NB4 (cell line): ENCODE results near the gene MVP.
A peak's percentile ranks its signal among the peaks of the same experiment; 100 is the strongest.

Source experiments
- DNase-seq: peaks from one replicate; pipeline ENCODE4 v3.0.0; 2010; ENCODE audit warnings: low read depth
- H3K4me3 ChIP-seq: one replicate; pipeline ENCODE4 v1.5.1; 2011; ENCODE audit warnings: mild to moderate bottlenecking, low read depth, low read length, moderate library complexity
- MAX ChIP-seq: IDR thresholded peaks from 2 replicates; pipeline ENCODE4 v1.6.1; 2011; ENCODE audit warnings: low read depth, low read length
- MYC ChIP-seq: IDR thresholded peaks from 2 replicates; pipeline ENCODE4 v1.6.1; 2011; ENCODE audit warnings: low read depth, low read length
- POLR2A ChIP-seq: IDR thresholded peaks from 2 replicates; pipeline ENCODE4 v1.6.1; 2011; ENCODE audit warnings: mild to moderate bottlenecking; ENCODE audit not compliant: insufficient read length; ENCODE audit errors: extremely low read depth
- TF ChIP-seq, protein P1 (sequence below): IDR thresholded peaks from one replicate; pipeline ENCODE4 v1.5.1; 2012; ENCODE audit warnings: low read depth, low read length

Gene MVP

DNA sequence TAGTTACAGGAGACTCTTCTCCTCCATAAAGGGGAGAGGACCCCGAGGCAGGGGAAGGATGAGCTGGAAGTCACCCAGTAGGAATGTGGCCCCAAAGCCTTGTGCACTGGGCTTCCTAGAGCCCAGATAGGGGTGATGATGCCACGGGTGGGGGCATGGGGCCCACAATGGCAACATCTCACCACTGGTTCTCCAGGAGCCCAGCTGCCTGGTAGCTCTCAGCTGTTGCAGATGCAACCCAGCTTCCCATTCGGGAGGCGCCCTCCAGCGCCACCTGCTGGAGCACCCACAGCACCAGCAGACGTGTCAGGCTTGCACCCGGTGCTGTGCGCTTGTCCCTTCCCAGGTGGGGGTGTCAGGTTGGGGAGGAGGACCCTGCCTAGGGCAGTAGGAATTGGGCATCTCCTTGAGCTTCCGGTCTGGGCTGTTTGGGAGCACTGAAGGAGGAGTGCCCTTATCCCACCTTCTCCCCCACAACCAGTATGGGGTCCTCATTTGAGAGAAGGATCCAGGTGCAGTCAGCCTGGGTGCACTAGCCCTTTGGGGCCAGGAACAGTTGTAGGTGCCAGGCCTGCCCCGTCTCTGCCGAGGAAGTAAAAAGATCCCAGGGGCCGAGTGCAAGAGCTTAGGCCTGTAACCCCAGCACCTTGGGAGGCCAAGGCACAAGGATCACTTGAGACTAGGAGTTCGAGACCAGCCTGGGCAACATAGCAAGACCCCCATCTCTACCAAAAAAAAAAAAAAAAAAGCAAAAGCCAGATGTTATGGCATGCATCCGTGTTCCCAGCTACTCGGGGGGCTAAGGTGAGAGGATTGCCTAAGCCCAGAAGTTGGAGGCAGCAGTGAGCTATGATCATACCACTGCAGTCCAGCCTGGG is 28.4 kb downstream of the MVP start:
- peak; percentile 81 for DNase-seq
- TF ChIP-seq POLR2A, result no peak
- TF ChIP-seq MYC, result peak; percentile 64
- TF ChIP-seq, protein P1, sequence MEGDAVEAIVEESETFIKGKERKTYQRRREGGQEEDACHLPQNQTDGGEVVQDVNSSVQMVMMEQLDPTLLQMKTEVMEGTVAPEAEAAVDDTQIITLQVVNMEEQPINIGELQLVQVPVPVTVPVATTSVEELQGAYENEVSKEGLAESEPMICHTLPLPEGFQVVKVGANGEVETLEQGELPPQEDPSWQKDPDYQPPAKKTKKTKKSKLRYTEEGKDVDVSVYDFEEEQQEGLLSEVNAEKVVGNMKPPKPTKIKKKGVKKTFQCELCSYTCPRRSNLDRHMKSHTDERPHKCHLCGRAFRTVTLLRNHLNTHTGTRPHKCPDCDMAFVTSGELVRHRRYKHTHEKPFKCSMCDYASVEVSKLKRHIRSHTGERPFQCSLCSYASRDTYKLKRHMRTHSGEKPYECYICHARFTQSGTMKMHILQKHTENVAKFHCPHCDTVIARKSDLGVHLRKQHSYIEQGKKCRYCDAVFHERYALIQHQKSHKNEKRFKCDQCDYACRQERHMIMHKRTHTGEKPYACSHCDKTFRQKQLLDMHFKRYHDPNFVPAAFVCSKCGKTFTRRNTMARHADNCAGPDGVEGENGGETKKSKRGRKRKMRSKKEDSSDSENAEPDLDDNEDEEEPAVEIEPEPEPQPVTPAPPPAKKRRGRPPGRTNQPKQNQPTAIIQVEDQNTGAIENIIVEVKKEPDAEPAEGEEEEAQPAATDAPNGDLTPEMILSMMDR, result peak; percentile 97
- TF ChIP-seq MAX, result peak; percentile 57; the same call in 1 of the 2 replicates
- H3K4me3 ChIP-seq, result no peak overlapping the region

- no peak overlapping the region for H3K4me3 ChIP-seq
- TF ChIP-seq MYC (no peak), POLR2A (no peak), MAX (no peak)
- TF ChIP-seq, protein P1, result no peak
- no peak for DNase-seq
These were observed 29.2 kb downstream of the MVP start for GRCh38 chr16:29849505-29849904.

DNA sequence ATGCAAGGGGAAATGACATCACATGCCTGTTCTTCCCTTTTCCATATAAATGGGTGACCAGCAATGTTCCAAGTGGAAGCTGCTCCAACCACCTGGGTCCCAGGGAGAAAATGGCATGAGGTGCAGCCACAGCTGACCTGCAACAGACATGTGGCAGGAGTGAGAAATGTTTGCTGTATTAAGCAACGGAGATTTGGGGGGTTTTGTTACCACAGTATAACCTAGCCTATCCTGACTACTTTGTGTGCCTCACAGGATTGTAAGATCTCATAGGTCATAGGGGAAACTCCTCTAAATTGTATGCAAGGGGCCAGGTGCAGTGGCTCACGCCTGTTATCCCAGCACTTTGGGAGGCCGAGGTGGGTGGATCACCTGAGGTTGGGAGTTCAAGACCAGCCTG is 30.7 kb downstream of the MVP start:
- TF ChIP-seq, protein P1, result no peak
- H3K4me3 ChIP-seq, result no peak overlapping the region
- DNase-seq, result no peak

DNA sequence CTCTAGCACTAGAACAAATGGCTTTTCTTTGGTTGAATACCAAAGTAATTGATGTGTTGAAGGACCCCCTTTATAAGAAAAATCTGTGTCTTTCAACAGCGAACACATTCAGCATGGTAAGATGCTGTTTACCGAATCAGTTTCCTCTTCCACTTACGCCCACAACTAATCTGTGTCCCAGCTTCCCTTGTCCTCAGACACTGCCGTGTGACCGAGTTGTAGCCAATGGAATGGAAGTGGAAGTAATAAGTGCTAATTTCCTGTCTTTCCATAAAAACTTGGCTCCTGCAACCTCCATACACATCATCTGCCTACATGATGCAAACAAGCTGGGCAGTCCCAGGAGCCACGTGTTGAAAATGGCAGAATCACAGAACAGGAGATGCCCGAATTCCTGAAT is 32.4 kb downstream of the MVP start:
- TF ChIP-seq, protein P1, result no peak
- TF ChIP-seq POLR2A (no peak), MYC (no peak), MAX (no peak)
- H3K4me3 ChIP-seq, result no peak overlapping the region
- no peak for DNase-seq

- DNase-seq, result no peak
- TF ChIP-seq, protein P1, result no peak
- TF ChIP-seq POLR2A, result no peak
- H3K4me3 ChIP-seq, result no peak overlapping the region
These were observed 34.3 kb downstream of the MVP start for GRCh38 chr16:29854520-29855100.

GRCh38 chr16:29857133-29857760 is 37.0 kb downstream of the MVP start:
- TF ChIP-seq, protein P1, result no peak
- TF ChIP-seq POLR2A, result no peak
- no peak for DNase-seq
- H3K4me3 ChIP-seq, result no peak overlapping the region
